Coronary artery (tissue), 2 donors: ENCODE measurements around the gene BMPER.

Source experiments
- DNase-seq: peaks from one replicate; pipeline ENCODE4 v3.0.0-alpha.2; 2017; ENCODE audit warnings: low spot score
- H3K27ac ChIP-seq, 2 donors: fragments of 200-600 bp; sonication (generic); one replicate each; pipeline ENCODE4 v1.5.1; 2016 to 2019
- H3K4me3 ChIP-seq: fragments of 200-600 bp; sonication (generic); 2 replicates; pipeline ENCODE4 v1.5.1; 2016; ENCODE audit warnings: mild to moderate bottlenecking, moderate library complexity
- TF ChIP-seq, protein P1 (sequence below): fragments of 200-600 bp; sonication (generic); IDR thresholded peaks from one replicate; pipeline ENCODE4 v1.5.1; 2019; ENCODE audit warnings: antibody characterized with exemption

Gene BMPER

GRCh38 chr7:33905389-33906032 is at the start of gene BMPER:
TSS of gene BMPER (plus strand) at chr7:33905539. CDS start at chr7:33905614, 75 bp downstream.
- TF ChIP-seq, protein P1, sequence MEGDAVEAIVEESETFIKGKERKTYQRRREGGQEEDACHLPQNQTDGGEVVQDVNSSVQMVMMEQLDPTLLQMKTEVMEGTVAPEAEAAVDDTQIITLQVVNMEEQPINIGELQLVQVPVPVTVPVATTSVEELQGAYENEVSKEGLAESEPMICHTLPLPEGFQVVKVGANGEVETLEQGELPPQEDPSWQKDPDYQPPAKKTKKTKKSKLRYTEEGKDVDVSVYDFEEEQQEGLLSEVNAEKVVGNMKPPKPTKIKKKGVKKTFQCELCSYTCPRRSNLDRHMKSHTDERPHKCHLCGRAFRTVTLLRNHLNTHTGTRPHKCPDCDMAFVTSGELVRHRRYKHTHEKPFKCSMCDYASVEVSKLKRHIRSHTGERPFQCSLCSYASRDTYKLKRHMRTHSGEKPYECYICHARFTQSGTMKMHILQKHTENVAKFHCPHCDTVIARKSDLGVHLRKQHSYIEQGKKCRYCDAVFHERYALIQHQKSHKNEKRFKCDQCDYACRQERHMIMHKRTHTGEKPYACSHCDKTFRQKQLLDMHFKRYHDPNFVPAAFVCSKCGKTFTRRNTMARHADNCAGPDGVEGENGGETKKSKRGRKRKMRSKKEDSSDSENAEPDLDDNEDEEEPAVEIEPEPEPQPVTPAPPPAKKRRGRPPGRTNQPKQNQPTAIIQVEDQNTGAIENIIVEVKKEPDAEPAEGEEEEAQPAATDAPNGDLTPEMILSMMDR, result no peak
- DNase-seq, result peak; percentile 73
- Histone ChIP-seq H3K4me3 (peak within 1 kb of the TSS; percentile 73), H3K27ac (peak within 1 kb of the TSS in 1 of 2 donors; percentile 57)

- TF ChIP-seq, protein P1, result no peak
- H3K4me3 ChIP-seq, result no peak overlapping the region
- no peak overlapping the region for H3K27ac ChIP-seq
- DNase-seq, result no peak
Observed at GRCh38 chr7:33861947-33862346, 43.4 kb upstream of the BMPER start.

DNA sequence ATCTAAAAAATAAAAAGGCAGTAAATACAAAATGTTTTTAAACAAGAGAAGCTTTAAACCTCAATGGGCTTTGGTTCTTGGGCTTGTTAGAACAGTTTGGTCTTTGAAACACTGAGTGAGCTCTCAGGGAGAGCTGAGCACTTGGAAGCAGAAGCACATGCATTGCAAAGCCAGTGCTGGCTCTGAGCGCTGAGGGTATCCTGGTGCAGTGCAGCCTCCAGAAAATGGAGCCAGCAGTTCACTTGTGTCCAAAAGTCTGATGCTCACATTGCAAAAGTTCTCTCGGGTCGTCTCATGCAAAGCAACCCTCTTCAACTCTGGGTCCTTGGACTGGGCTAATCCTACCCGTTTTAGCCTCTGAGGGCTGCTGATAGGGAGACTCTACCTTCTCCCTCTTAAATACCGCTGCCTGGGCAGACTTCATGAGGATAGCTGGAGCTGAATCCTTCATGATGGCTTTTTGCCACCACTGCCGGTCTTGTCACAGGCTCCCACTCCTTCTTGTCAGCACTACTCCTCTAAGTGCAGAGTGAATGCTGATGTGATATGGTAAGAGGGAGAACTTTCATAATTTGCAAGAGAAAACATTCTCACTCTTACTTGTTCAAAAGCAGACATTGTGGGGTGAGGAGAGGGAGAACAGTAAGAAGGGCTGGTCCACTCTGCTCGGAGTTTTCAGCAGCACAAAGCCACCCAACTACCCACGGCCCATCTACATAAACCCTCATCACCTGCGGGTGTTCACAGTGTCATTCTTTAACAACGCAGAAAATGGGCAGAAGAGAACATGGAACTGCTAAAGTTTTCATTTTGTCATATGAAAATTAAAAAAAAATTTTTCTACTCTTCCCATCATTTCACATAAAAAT is 42.2 kb upstream of the BMPER start:
- H3K4me3 ChIP-seq, result no peak overlapping the region
- TF ChIP-seq, protein P1, result no peak
- H3K27ac ChIP-seq, result no peak overlapping the region
- no peak for DNase-seq

DNA sequence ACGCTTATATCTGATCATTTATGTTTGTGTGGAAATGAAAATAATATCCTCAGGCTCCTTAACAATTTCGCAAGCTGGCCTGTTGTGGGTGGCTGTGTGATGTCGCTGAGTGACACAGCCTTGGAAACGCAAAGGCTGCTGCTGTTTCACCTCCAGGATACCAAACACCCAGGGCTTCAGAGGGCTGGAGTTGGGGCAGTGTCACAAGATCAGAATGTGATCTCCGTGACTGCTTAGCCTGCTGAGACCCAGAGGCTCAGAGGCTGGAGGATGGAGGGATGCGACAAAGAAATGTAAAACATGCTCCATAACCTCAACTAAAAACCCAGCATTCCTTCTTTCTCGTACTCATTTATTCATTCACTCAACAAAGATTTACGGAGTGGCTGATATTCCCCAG is 37.2 kb upstream of the BMPER start:
- H3K27ac ChIP-seq, result no peak overlapping the region
- TF ChIP-seq, protein P1, result no peak
- no peak overlapping the region for H3K4me3 ChIP-seq
- no peak for DNase-seq

- H3K27ac ChIP-seq, result no peak overlapping the region
- TF ChIP-seq, protein P1, result no peak
- H3K4me3 ChIP-seq, result no peak overlapping the region
- DNase-seq, result no peak
Observed at GRCh38 chr7:33869176-33869575, 36.2 kb upstream of the BMPER start.

GRCh38 chr7:33870120-33870519 is 35.2 kb upstream of the BMPER start:
- no peak for DNase-seq
- TF ChIP-seq, protein P1, result no peak
- Histone ChIP-seq H3K4me3 (no peak overlapping the region), H3K27ac (no peak overlapping the region)
